HEK293 (cell line): ENCODE measurements around the gene ZNF554.

Experiments used
- CTCF ChIP-seq: fragments of 450-650 bp; formaldehyde crosslinking; IDR thresholded peaks from 2 replicates; pipeline ENCODE4 v1.5.1; 2016; ENCODE audit warnings: missing biosample characterization, missing genetic modification characterization
- GLI2 ChIP-seq: fragments of 450-650 bp; formaldehyde crosslinking; IDR thresholded peaks from 2 replicates; pipeline ENCODE4; 2017; ENCODE audit warnings: missing biosample characterization, missing genetic modification characterization, low read depth, borderline replicate concordance
- REPIN1 ChIP-seq: fragments of 450-650 bp; formaldehyde crosslinking; IDR thresholded peaks from 2 replicates; pipeline ENCODE4 v1.5.1; 2017; ENCODE audit warnings: missing biosample characterization, missing genetic modification characterization, low read depth
- ZBTB6 ChIP-seq: fragments of 450-650 bp; formaldehyde crosslinking; IDR thresholded peaks from 2 replicates; pipeline ENCODE4 v1.5.1; 2017; ENCODE audit warnings: missing biosample characterization, missing genetic modification characterization
- ZEB2 ChIP-seq: fragments of 450-650 bp; formaldehyde crosslinking; IDR thresholded peaks from 2 replicates; pipeline ENCODE4 v1.5.1; 2016; ENCODE audit warnings: missing biosample characterization, missing genetic modification characterization
- ZFHX2 ChIP-seq: fragments of 450-650 bp; formaldehyde crosslinking; conservative IDR thresholded peaks from 2 replicates; pipeline ENCODE4 v1.5.1; 2016; ENCODE audit warnings: missing biosample characterization, missing genetic modification characterization
- ZNF280D ChIP-seq: fragments of 450-650 bp; formaldehyde crosslinking; IDR thresholded peaks from 2 replicates; pipeline ENCODE4 v1.5.1; 2016; ENCODE audit warnings: missing biosample characterization, missing genetic modification characterization
- ZNF621 ChIP-seq: fragments of 450-650 bp; formaldehyde crosslinking; IDR thresholded peaks from 2 replicates; pipeline ENCODE4 v1.5.1; 2017; ENCODE audit warnings: missing biosample characterization, missing genetic modification characterization
- ZNF670 ChIP-seq: fragments of 450-650 bp; formaldehyde crosslinking; IDR thresholded peaks from 2 replicates; pipeline ENCODE4 v1.5.1; 2016; ENCODE audit warnings: missing biosample characterization, missing genetic modification characterization, low read depth
- ZNF776 ChIP-seq: fragments of 450-650 bp; formaldehyde crosslinking; IDR thresholded peaks from 2 replicates; pipeline ENCODE4 v1.5.0; 2017; ENCODE audit warnings: missing biosample characterization, missing genetic modification characterization, borderline replicate concordance
- ZSCAN16 ChIP-seq: fragments of 450-650 bp; formaldehyde crosslinking; IDR thresholded peaks from 2 replicates; pipeline ENCODE4 v1.5.1; 2016; ENCODE audit warnings: missing biosample characterization, missing genetic modification characterization

DNA sequence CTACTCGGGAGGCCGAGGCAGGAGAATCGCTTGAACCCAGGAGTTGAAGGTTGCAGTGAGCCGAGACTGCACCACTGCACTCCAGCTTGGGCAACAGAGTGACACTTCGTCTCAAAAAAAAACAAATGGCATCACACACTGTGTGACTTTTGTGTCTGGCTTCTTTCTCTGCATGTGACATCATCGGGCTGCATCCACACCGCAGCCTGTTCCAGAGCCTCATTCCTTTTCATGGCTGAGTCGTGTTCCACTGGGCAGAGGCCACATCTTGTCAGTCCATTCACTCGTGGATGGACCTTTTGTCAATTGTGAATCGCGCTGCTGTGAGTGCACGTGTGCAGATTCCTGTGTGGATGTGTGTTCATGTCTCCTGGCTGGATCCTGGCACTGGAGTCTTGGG, 26.1 kb upstream of the ZNF554 start:
- TF ChIP-seq ZEB2 (no peak), ZNF280D (tag by site-specific recombination) (no peak), CTCF (tag by site-specific recombination) (no peak), ZNF670 (tag by site-specific recombination) (no peak), ZNF621 (tag by site-specific recombination) (no peak), ZSCAN16 (tag by site-specific recombination) (no peak), REPIN1 (tag by site-specific recombination) (no peak), ZFHX2 (tag by site-specific recombination) (no peak), ZBTB6 (tag by site-specific recombination) (no peak), ZNF776 (tag by site-specific recombination) (no peak), GLI2 (no peak)
